Measurements from ENCODE around the gene SH3BGRL3. TPM values are rescaled to one million over a fixed set of nuclear protein-coding genes. Genes with fewer than 3 reads are reported as not detected.

Gene SH3BGRL3
- total and polyA plus RNA-seq, 2 donors: 43.3 to 261 TPM

DNA sequence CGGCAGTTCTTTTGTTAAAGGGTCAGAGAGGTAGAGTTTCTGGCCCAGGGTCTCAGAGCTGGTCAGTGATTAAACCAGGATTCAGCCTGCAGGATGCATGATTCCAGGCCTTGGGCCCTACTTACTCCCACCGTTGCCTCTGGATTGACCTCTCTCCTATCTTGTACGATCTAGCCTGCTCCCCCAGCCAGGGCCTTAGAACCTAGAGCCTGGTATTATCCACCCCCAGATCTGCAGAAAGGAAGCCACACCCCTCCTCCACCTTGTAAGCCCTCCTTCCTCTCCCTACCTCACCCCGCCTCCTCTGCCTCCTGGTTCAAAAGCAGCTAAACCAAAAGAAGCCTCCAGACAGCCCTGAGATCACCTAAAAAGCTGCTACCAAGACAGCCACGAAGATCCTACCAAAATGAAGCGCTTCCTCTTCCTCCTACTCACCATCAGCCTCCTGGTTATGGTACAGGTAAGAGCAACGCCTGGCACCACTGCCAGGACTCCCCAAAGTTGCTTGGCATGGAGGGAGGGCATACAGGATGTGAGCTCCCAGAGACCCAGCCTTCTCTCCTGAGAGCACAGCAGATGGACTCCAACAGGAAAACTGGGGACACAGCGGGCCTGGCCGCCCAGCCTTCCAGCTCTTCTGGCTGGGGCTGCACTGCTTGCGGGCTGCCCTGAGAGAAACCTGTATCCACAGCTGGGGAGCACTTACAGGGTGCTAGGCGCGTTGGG lies 37.9 kb downstream of the SH3BGRL3 start, which contains the start of gene CD52:
Gene CD52, plus strand, starts transcription at position 347 of the 726 bp plus-strand sequence. Its CDS starts 60 bp downstream, at position 407.
- WGBS: 17% methylated on average over 12 of the region's 12 CpGs
- H3K36me3 ChIP-seq (ENCODE audit: control insufficient read depth in 2 of 2, insufficient read depth in 2 of 2, low read length in 1 of 2): peaks cover 23 to 27% of the 10 kb centered on the region in 2 donors
- H3K4me1 ChIP-seq (ENCODE audit: control insufficient read depth in 2 of 2, insufficient read depth in 2 of 2, low read length in 2 of 2): peaks cover 50 to 84% of the 10 kb centered on the region in 2 donors
- peak within 1 kb of the TSS; percentile 84 to 89 for H3K27ac ChIP-seq (ENCODE audit: low read depth in 1 of 2, low read length in 1 of 2)
- H3K9me3 ChIP-seq (ENCODE audit: control insufficient read depth in 2 of 2, insufficient read depth in 1 of 2, low read length in 1 of 2): no peaks in the 10 kb centered on the region
- peak within 1 kb of the TSS; percentile 57 to 63 for H3K4me3 ChIP-seq (ENCODE audit: low read length in 2 of 2)
- no peaks in the 10 kb centered on the region for H3K27me3 ChIP-seq (ENCODE audit: control insufficient read depth in 2 of 2, insufficient read depth in 1 of 2, low read length in 1 of 2)
- peak in 8 of 9 donors; percentile 57 to 93 (median 80) for DNase-seq (ENCODE audit: low read depth in 6 of 9, low spot score in 9 of 9)

DNA sequence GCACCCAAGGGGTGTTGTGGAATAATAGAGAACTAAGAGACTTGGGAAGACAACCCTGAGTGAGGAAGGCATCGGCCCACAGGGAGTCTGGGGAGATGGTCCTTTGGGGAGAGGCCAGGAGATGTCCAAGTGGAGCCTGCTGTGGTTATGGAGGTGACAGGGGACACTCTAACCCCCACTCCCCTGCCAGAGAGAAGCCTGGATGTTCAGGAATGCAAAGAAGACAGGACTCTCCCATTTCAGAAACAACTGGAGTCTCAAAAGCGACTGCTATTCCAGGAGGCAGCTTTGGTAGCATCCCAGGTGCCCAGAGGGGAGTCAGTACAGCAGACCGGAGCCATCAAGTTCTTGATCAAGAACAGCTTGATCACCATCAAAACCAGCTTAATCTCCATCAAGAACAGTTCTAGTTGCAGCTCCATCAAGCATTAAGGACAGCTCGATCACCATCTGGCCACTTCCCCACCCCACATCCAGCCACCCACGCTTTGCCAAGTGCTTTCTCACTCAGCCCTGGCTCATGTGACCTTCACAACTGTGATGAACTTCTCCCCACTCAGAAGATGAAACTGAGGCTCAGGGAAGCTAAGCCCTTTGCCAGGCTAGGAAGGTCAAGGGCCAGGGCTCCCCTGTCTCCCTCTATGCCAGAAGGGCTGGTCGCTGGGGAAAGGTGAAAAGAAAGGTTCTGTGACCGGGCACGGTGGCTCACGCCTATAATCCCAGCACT lies 38.6 kb downstream of the SH3BGRL3 start:
- peak in 1 of 9 donors; percentile 42 for DNase-seq (ENCODE audit: low read depth in 6 of 9, low spot score in 9 of 9)
- Histone ChIP-seq H3K36me3 (ENCODE audit: control insufficient read depth in 2 of 2, insufficient read depth in 2 of 2, low read length in 1 of 2) (peaks cover 25 to 31% of the 10 kb centered on the region in 2 donors), H3K27ac (ENCODE audit: low read depth in 1 of 2, low read length in 1 of 2) (peak overlapping the region; percentile 70 to 84), H3K27me3 (ENCODE audit: control insufficient read depth in 2 of 2, insufficient read depth in 1 of 2, low read length in 1 of 2) (no peaks in the 10 kb centered on the region), H3K4me1 (ENCODE audit: control insufficient read depth in 2 of 2, insufficient read depth in 2 of 2, low read length in 2 of 2) (peaks cover 50 to 87% of the 10 kb centered on the region in 2 donors), H3K9me3 (ENCODE audit: control insufficient read depth in 2 of 2, insufficient read depth in 1 of 2, low read length in 1 of 2) (no peaks in the 10 kb centered on the region), H3K4me3 (ENCODE audit: low read length in 2 of 2) (peak overlapping the region; percentile 57 to 63)
- 43% methylated on average over 9 of the region's 9 CpGs for WGBS

DNA sequence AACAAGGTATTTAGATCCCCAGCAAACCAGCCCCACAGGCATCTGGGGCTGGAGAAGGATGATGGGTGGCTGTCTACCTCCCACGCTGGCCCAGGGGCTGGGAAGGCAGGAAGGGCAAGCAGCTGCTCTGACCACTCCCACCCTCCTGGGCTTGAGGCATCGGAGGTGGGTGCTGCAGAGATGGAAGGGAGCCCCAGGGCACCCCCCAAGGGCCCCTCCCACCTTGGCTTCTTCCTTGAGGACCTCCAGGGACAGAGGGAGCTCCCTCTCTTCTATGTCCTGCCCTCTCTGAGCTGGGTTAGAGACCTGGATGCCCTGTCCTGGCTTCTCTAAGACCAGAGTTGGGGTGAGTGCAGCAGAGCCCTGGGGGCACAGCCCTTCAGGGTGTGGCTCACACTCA lies 41.0 kb downstream of the SH3BGRL3 start:
- no peaks in the 10 kb centered on the region for H3K27me3 ChIP-seq (ENCODE audit: control insufficient read depth in 2 of 2, insufficient read depth in 1 of 2, low read length in 1 of 2)
- H3K27ac ChIP-seq (ENCODE audit: low read depth in 1 of 2, low read length in 1 of 2): peak overlapping the region; percentile 64 to 78
- 94% methylated on average over 2 of the region's 2 CpGs for whole genome bisulfite sequencing
- H3K36me3 ChIP-seq (ENCODE audit: control insufficient read depth in 2 of 2, insufficient read depth in 2 of 2, low read length in 1 of 2): peaks cover 35 to 39% of the 10 kb centered on the region in 2 donors
- H3K4me3 ChIP-seq (ENCODE audit: low read length in 2 of 2): peak overlapping the region; percentile 57 to 63
- H3K9me3 ChIP-seq (ENCODE audit: control insufficient read depth in 2 of 2, insufficient read depth in 1 of 2, low read length in 1 of 2): no peaks in the 10 kb centered on the region
- no peak for DNase-seq (ENCODE audit: low read depth in 6 of 9, low spot score in 9 of 9)
- peaks cover 32 to 66% of the 10 kb centered on the region in 2 donors for H3K4me1 ChIP-seq (ENCODE audit: control insufficient read depth in 2 of 2, insufficient read depth in 2 of 2, low read length in 2 of 2)

DNA sequence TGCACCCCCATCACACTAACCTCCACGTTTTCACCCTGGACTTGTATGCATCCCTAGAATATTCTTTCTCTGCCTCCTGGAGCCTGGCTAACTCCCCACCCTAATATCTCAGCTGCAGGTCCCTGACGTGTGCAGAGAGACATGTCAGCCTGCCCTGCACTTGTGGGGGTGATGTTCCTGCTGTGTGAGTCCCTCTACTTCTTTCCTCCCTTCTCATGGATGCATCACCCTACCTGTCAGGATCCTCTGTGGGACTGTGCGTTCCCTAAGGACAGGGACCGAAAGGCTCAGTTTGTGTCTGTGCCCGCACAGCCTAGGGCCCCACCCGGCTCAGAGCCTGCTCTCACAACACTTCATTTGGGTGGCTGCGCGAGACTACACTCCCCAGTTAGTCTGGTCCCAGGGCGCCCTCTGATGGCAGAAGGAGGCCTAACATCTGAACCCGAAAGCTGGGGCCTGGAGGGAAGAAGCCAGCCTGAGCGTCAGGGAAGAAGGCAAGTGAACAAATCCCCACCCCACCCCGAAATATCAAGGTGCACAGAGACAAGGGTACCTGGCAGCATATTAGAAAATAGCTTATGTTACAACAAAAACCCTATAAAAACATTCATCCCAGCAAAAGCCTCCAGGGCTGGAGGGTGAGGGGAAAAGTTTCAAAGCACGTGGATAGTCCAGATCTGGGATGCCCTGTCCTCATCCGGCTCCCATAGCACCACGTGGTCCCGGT lies 41.6 kb downstream of the SH3BGRL3 start:
- Histone ChIP-seq H3K4me3 (ENCODE audit: low read length in 2 of 2) (peak overlapping the region; percentile 57 to 63), H3K9me3 (ENCODE audit: control insufficient read depth in 2 of 2, insufficient read depth in 1 of 2, low read length in 1 of 2) (no peaks in the 10 kb centered on the region), H3K4me1 (ENCODE audit: control insufficient read depth in 2 of 2, insufficient read depth in 2 of 2, low read length in 2 of 2) (peaks cover 26 to 60% of the 10 kb centered on the region in 2 donors), H3K36me3 (ENCODE audit: control insufficient read depth in 2 of 2, insufficient read depth in 2 of 2, low read length in 1 of 2) (peaks cover 35 to 39% of the 10 kb centered on the region in 2 donors), H3K27ac (ENCODE audit: low read depth in 1 of 2, low read length in 1 of 2) (peak overlapping the region; percentile 64 to 78), H3K27me3 (ENCODE audit: control insufficient read depth in 2 of 2, insufficient read depth in 1 of 2, low read length in 1 of 2) (no peaks in the 10 kb centered on the region)
- WGBS: 27% methylated on average over 16 of the region's 16 CpGs
- DNase-seq (ENCODE audit: low read depth in 6 of 9, low spot score in 9 of 9): peak; percentile 76 to 95 (median 87)

DNA sequence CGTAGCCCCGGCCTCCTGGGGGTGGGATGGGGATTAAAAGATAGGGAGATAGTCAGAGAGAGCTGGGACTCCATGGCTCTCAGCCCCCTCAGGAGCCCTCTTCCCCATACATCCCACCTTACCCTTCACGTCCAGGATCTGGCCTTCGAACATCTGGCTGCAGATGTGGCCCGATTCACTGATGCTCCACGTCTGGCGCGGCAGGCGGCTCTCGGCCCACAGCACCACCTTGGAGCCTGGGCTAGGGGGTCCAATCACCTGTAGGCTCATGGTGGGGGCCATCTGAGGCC lies 42.1 kb downstream of the SH3BGRL3 start:
- H3K4me3 ChIP-seq (ENCODE audit: low read length in 2 of 2): peak overlapping the region in 1 of 2 donors; percentile 16
- H3K27me3 ChIP-seq (ENCODE audit: control insufficient read depth in 2 of 2, insufficient read depth in 1 of 2, low read length in 1 of 2): no peaks in the 10 kb centered on the region
- peaks cover 35 to 39% of the 10 kb centered on the region in 2 donors for H3K36me3 ChIP-seq (ENCODE audit: control insufficient read depth in 2 of 2, insufficient read depth in 2 of 2, low read length in 1 of 2)
- peaks cover 21 to 55% of the 10 kb centered on the region in 2 donors for H3K4me1 ChIP-seq (ENCODE audit: control insufficient read depth in 2 of 2, insufficient read depth in 2 of 2, low read length in 2 of 2)
- no peaks in the 10 kb centered on the region for H3K9me3 ChIP-seq (ENCODE audit: control insufficient read depth in 2 of 2, insufficient read depth in 1 of 2, low read length in 1 of 2)
- 92% methylated on average over 10 of the region's 10 CpGs for whole genome bisulfite sequencing
- no peak overlapping the region for H3K27ac ChIP-seq (ENCODE audit: low read depth in 1 of 2, low read length in 1 of 2)
- no peak for DNase-seq (ENCODE audit: low read depth in 6 of 9, low spot score in 9 of 9)

DNA sequence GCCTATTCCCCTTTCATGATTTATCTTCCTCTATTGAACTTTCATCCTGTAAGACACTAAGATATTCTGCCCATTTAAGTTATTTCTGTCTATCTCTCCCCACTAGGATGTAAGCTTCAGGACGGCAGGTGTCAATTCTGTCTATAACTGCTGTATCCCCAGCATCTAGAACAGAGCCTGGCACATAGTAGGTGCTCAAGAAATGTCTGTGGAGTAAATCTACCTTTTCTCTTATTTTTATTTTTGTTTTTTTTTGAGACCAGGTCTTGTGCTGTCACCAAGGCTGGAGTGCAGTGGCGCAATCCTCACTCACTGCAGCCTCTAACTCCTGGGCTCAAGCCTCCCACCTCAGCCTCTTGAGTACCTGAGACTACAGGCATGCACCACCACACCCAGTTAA lies 43.5 kb downstream of the SH3BGRL3 start:
- Histone ChIP-seq H3K4me3 (ENCODE audit: low read length in 2 of 2) (no peak overlapping the region), H3K4me1 (ENCODE audit: control insufficient read depth in 2 of 2, insufficient read depth in 2 of 2, low read length in 2 of 2) (peaks cover 14 to 50% of the 10 kb centered on the region in 2 donors), H3K36me3 (ENCODE audit: control insufficient read depth in 2 of 2, insufficient read depth in 2 of 2, low read length in 1 of 2) (peaks cover 35 to 39% of the 10 kb centered on the region in 2 donors), H3K27me3 (ENCODE audit: control insufficient read depth in 2 of 2, insufficient read depth in 1 of 2, low read length in 1 of 2) (no peaks in the 10 kb centered on the region), H3K9me3 (ENCODE audit: control insufficient read depth in 2 of 2, insufficient read depth in 1 of 2, low read length in 1 of 2) (no peaks in the 10 kb centered on the region), H3K27ac (ENCODE audit: low read depth in 1 of 2, low read length in 1 of 2) (no peak overlapping the region)
- 95% methylated on average over 2 of the region's 2 CpGs for WGBS
- DNase-seq (ENCODE audit: low read depth in 6 of 9, low spot score in 9 of 9): no peak

DNA sequence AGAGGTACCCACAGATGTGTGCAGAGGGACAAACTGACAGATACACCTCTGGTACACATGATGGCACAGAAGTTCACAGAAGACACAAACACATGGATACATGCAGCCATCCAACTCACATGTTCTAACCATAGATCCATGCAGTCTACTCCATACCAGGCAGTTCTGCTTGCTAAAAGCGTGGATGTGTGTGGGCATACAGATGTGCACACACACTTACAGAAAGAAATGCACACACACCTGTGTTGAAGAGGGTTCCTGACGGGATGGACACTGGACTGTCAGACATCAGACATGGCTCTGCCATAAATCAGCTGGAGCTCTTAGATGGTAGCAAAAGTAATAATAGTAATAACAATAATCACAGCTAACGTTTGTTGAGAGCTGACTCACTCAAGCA lies 44.7 kb downstream of the SH3BGRL3 start:
- WGBS: 97% methylated on average over 3 of the region's 3 CpGs
- no peaks in the 10 kb centered on the region for H3K9me3 ChIP-seq (ENCODE audit: control insufficient read depth in 2 of 2, insufficient read depth in 1 of 2, low read length in 1 of 2)
- H3K27me3 ChIP-seq (ENCODE audit: control insufficient read depth in 2 of 2, insufficient read depth in 1 of 2, low read length in 1 of 2): no peaks in the 10 kb centered on the region
- no peak for DNase-seq (ENCODE audit: low read depth in 6 of 9, low spot score in 9 of 9)
- no peak overlapping the region for H3K27ac ChIP-seq (ENCODE audit: low read depth in 1 of 2, low read length in 1 of 2)
- H3K4me1 ChIP-seq (ENCODE audit: control insufficient read depth in 2 of 2, insufficient read depth in 2 of 2, low read length in 2 of 2): peaks cover 14 to 44% of the 10 kb centered on the region in 2 donors
- H3K36me3 ChIP-seq (ENCODE audit: control insufficient read depth in 2 of 2, insufficient read depth in 2 of 2, low read length in 1 of 2): peaks cover 35 to 39% of the 10 kb centered on the region in 2 donors
- H3K4me3 ChIP-seq (ENCODE audit: low read length in 2 of 2): no peak overlapping the region

DNA sequence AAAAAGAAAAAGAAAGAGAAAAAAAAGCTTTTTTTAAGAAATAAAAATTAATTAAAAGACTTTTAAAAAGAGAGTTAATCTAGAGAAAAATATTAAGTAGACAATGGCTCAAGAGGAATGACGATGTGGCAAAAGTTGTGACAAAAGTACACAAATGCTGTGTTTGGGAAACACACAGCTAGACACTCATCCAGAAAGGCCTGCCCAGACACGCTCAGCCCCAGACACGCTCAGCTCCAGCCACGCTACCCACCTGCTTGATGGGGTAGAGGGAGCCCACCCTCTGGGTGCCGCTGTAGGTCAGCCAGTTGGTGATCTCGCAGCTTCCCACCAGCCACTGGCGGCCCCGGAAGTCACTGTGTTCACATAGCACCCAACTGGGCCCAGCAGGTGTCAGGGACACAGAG lies 48.1 kb downstream of the SH3BGRL3 start:
- DNase-seq (ENCODE audit: low read depth in 6 of 9, low spot score in 9 of 9): peak in 1 of 9 donors; percentile 33
- H3K4me1 ChIP-seq (ENCODE audit: control insufficient read depth in 2 of 2, insufficient read depth in 2 of 2, low read length in 2 of 2): peaks cover 0 to 11% of the 10 kb centered on the region in 2 donors
- H3K27ac ChIP-seq (ENCODE audit: low read depth in 1 of 2, low read length in 1 of 2): no peak overlapping the region
- 87% methylated on average over 8 of the region's 8 CpGs for WGBS
- no peaks in the 10 kb centered on the region for H3K9me3 ChIP-seq (ENCODE audit: control insufficient read depth in 2 of 2, insufficient read depth in 1 of 2, low read length in 1 of 2)
- H3K36me3 ChIP-seq (ENCODE audit: control insufficient read depth in 2 of 2, insufficient read depth in 2 of 2, low read length in 1 of 2): peaks cover 10 to 11% of the 10 kb centered on the region in 2 donors
- H3K27me3 ChIP-seq (ENCODE audit: control insufficient read depth in 2 of 2, insufficient read depth in 1 of 2, low read length in 1 of 2): peaks cover 3 to 7% of the 10 kb centered on the region in 2 donors
- no peak overlapping the region for H3K4me3 ChIP-seq (ENCODE audit: low read length in 2 of 2)

Measured in thymus (tissue), 11 donors.